Adrenal gland (tissue), 5 donors: ENCODE data around the gene GALNT7.

Experiments
- CTCF ChIP-seq, 6 experiments: fragments of 450-650 bp in 4 of 6; fragments of 200-600 bp in 2 of 6; sonication (generic) in 1 of 6; IDR thresholded peaks; 1 replicate in 5 of 6; 2 replicates in 1 of 6; pipeline versions ENCODE4 v1.5.1 to v1.8.0; 2016 to 2021; ENCODE audit warnings: antibody characterized with exemption in 6 of 6, mild to moderate bottlenecking in 2 of 6, moderate library complexity in 1 of 6
- POLR2A ChIP-seq, 2 donors: fragments of 450-650 bp; IDR thresholded peaks; one replicate each; pipeline ENCODE4 v1.6.1; 2017; ENCODE audit warnings: antibody characterized with exemption in 2 of 2, mild to moderate bottlenecking in 2 of 2, moderate library complexity in 1 of 2
- donor health status: DM: no; HTN: no; CAD: no.

GRCh38 chr4:173247321-173247720 is 78.7 kb downstream of the GALNT7 start:
- TF ChIP-seq CTCF (IDR thresholded peaks at IDR 0.05) (no peak), POLR2A (IDR thresholded peaks at IDR 0.05) (no peak)
